Stimulated activated CD8-positive, alpha-beta memory T cell treated with anti-CD3 and anti-CD28 coated beads, Interleukin-4, amount 100 ng/mL, for 48 hours (primary cell): ENCODE data around the gene TXNL4A.
A peak's percentile ranks its signal among the peaks of the same experiment; 100 is the strongest.
"Not testable (repeated sequence)": the region's sequence is repeated elsewhere in the genome, so short reads cannot be mapped to it uniquely, and the experiment has no call there.

ENCODE experiments used
- DNase-seq: peaks from one replicate; pipeline ENCODE4 v3.0.0-alpha.2; 2020

TXNL4A gene

DNA sequence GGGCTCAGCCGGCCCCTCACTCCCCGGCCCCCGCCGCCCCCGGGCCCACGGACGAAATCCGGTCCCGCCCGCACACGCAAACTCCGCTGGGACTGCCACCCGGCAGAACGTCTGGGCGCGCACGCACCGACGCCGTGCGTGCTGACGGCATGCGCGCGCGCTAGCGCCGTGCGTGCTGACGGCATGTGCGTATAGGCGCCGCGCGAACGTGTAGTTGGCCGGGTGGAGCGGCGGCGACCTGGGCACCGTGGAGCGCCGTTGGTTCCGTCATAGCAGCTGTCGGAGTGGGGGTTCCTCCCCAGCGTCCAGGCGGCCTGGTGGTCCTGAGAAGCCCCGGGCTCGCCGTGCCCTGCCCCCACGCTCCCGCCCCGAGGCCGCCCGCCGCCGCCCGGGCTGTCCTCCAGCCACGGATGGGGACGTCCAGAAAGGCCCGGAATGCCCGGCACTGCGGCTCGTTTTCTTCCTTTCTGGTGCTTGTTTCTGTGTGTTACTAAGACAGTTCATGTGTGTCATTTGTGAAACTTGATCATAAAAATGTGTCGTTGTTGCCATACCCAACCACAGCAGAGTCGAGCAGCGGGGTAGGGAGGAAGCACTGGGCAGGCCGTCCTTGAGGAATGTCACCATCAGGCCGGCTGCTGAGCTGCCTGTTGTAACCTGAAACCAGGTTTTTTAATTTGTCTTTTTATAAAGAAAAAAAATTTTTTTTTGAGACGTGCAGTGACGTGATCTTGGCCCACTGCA is at the start of gene TXNL4A:
TSS of gene TXNL4A (minus strand) at position 113 of the 744 bp plus-strand sequence. CDS start 171 bp downstream, outside the sequence.
- DNase-seq: peak; percentile 89

GRCh38 chr18:80037300-80037699 is 48.9 kb upstream of the TXNL4A start:
- no peak for DNase-seq

- no peak for DNase-seq
These were observed 47.6 kb upstream of the TXNL4A start for GRCh38 chr18:80035997-80036396.

DNA sequence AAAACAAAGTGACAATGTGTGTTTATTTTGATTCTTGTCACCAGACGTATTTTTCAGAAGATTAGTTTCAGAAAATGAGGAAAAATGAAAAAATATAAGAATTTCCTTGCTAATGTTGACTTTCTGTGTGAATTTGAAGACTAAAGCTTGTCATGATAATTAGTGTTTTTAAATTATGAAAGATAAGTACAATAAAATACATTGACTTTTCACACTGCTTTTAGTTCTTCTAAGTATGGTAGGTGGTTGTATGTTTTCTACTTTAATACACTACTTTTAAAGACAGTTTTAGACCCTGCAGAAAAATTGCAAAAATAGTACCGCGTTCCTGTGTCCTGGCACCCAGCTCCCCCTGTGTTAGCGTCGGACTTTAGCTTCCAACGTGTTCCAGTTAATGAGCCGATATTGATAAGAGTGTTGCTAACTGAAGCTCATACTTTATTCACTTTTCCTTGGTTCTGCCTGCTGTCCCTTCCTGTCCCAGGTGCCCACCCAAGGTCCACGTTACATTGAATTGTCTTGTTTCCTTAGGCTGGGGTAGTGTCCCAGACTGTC is 46.6 kb upstream of the TXNL4A start:
- DNase-seq: no peak

GRCh38 chr18:80034068-80034851 is 45.9 kb upstream of the TXNL4A start, which contains the start of gene RBFA:
Gene RBFA, plus strand, starts transcription at chr18:80034434. Its CDS starts 62 bp downstream, at chr18:80034496.
- peak; percentile 100 for DNase-seq

GRCh38 chr18:80033181-80034067 is 45.1 kb upstream of the TXNL4A start:
- no peak for DNase-seq

DNA sequence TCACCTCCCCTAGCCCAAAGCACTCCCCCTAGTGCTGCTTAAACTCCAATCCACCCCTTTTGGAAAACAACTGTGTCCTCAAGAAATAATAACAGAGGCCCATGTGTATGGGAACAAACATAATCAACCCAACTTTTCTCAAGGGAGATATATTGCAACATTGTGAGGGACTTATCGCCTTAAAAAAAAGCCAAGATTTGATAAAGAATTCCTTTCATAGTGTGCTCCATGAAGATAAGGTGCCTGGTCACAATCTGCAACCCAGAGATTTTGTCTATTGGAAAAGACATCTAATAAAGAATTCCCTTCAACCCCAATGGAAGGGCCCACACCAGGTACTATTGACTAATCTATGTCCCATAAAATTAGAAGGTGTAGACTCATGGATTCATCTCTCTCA is 41.3 kb upstream of the TXNL4A start:
- no peak for DNase-seq

GRCh38 chr18:80027719-80028118 is 39.4 kb upstream of the TXNL4A start:
- not testable (repeated sequence) for DNase-seq

DNA sequence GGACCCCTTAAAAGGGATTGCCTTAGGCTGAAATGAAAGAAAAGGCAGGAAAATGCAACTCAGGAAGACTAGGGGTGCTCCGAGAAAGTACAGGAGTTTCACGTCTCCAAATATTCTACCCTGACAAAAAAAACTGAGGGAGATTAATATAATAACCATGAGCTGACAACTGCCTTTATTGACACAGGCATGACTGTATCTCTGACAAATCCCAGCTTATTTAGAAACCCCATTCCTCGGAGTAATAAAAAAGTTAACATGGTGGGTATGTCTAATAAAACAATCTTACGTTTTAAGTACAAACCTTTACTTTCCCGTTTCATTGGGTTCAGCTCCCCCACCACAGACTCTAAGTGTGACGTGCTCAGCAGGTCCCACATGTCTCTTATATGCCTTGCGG is 38.0 kb upstream of the TXNL4A start:
- DNase-seq: no peak

GRCh38 chr18:80023173-80023572 is 34.8 kb upstream of the TXNL4A start:
- DNase-seq: peak; percentile 56

- no peak for DNase-seq
These were observed 34.2 kb upstream of the TXNL4A start for GRCh38 chr18:80022613-80023012.

DNA sequence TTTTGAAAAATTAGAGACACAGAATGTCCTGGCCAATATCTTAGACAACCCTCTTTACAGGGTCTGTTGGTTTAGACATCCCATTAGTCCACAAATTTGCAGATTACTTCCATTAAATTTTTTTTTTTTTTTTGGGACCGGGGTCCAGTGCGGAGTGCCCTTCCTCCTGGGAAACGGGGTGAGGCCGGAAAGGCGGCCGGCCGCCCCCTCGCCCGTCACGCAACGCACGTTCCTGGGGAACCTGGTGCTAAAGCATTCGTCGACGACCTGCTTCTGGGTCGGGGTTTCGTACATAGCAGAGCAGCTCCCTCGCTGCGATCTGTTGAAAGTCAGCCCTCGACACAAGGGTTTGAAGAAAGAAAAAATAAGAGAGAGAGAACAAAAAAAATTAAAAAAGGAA is 24.4 kb upstream of the TXNL4A start:
- no peak for DNase-seq

GRCh38 chr18:80011496-80012137 is 23.3 kb upstream of the TXNL4A start:
- DNase-seq: not testable (repeated sequence)

DNA sequence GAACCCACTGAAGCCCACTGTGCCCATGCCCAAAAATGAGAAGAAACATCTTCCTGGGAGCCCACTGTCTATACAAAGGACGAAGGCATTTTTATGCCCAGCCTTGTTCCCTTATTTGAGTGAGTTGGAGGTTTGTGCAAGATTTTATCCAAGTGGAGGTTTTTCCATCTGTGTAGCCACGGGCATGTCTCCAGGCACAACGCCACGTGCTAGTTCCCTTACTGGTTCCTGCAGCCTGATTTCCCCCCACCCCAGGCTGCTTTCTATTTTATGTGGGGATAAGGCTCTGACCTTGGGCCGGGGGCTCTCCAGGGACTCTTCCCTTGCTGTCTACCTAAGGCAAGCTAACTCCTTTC is 22.2 kb upstream of the TXNL4A start:
- DNase-seq: no peak

DNA sequence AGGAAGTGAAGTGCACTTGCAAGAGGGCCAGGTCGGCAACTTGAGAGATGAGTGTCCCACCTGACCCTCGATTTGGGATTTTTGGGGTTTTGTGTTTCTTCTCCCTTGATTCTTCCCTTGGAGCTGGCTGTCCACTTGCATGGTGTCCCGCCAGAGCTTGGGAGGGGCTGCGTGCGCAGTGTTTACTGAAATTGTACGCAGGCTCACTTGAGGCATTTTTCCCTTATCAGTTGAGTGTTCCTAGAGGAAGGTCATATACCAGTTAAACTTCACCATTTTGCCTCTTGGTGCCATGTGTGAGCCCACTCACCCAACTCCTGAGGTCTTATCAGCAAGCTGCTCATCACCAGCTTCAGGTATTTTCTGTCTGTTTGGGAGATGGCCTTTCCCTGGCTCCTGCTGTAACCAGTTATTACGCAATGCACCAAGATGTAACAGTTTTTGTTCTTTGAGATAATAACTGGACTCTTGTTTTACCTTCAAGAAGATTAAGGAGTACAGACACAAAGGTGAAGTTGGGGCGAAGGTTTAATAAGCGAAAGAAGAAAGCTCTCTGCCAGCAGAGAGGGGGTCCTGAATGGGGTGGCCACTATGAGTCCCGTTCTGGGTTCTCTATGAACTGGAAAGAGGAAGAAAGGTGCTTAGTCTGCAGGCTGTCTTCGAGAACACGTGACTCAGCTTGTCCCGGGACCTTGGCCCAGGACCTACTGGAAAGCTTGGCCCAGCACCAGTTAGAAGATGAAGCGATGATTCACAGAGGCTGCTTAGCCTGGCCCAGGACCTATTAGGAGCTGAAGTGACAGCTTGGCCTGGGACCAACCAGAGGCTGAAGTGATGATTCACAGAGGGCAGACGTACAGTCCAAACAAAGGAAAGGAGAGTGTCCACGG is 21.5 kb upstream of the TXNL4A start:
- DNase-seq: no peak

DNA sequence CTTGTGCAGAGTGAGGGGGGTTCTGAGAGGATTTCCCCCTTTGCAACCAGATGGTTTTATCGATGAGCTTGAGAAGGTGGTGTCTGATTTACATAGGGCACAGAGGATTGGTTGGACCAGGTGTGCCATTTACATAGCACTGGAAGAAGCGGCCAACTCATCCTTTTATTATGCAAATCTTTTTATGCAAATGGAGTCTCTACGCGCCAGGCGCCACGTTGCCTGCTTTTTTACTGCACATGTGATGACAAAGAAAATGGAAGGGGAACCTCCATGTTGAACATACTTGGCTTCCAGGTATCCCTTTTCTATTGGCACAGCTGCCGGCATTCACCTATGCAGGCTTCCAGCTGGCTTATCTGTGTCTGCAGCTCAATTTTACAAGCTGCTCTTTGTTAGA is 18.4 kb upstream of the TXNL4A start:
- no peak for DNase-seq

- no peak for DNase-seq
These were observed 16.4 kb upstream of the TXNL4A start for GRCh38 chr18:80004600-80005342.

DNA sequence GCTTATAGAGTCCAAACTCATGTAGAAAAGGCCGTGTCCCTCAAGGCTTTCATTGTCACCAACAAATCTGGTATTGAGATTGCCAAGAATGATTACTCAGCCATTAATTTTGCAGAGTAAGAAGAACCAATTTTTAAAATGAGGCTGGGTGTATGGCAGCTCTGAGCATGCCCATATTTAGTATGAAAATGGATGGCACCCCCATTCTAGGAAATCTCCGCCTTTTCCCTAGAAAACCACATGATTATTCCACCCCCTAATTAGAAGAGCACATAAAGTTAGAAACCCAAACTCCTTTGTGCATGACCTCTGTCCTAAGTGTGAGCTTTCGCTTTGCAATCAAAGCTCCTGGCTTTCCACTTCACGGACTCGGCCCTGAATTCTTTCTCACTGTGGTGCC is 14.1 kb upstream of the TXNL4A start:
- DNase-seq: no peak

GRCh38 chr18:80000877-80001276 is 12.5 kb upstream of the TXNL4A start:
- DNase-seq: no peak

DNA sequence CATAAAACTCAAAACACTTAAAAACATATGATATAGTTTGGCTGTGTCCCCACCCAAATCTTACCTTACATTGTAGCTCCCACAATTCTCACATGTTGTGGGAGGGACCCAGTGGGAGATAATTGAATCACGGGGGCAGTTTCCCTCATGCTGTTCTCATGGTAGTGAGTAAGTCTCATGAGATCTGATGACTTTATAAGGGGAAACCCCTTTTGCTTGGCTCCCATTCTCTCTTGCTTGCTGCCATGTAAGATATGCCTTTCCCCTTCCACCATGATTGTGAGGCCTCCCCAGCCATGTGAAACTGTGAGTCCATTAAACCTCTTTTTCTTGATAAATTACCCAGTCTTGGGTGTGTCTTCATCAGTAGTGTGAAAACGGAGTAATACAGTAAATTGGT is 11.3 kb upstream of the TXNL4A start:
- DNase-seq: not testable (repeated sequence)

DNA sequence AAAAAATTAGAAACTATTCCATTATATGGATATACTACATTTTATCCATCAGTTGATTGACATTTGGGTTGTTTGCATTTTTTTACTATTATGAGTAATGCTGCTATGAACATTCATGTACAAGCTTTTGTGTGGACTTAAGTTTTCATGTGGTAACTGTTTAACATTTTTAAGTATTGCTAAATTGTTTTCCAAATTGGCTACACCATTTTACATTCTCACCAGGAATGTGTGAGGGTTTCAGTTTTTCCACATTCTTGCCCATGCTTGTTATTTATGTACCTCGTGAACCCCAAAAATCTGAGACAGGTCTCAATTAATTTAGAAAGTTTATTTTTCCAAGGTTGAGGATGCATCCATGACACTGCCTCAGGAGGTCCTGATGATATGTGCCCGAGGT is 3.1 kb upstream of the TXNL4A start:
- no peak for DNase-seq
